ENCODE data around the gene CMTR1. TPM values are rescaled to one million over a fixed set of nuclear protein-coding genes. Genes with fewer than 3 reads are reported as not detected.

CMTR1 gene
- total RNA-seq, 1 experiment from 2014 or later, result 24.5 TPM

GRCh38 chr6:37495244-37495934 is 62.4 kb downstream of the CMTR1 start:
- Mint-ChIP-seq H3K27me3 (ENCODE audit: insufficient read depth, unreplicated experiment) (no peaks in the 10 kb centered on the region), H3K36me3 (ENCODE audit: insufficient read depth, unreplicated experiment) (peaks cover 6% of the 10 kb centered on the region), H3K27ac (ENCODE audit: low read depth, unreplicated experiment) (no peak overlapping the region), H3K9me3 (ENCODE audit: unreplicated experiment) (no peaks in the 10 kb centered on the region), H3K4me1 (ENCODE audit: insufficient read depth, unreplicated experiment) (peaks cover 16% of the 10 kb centered on the region), H3K4me3 (ENCODE audit: unreplicated experiment) (no peak overlapping the region)
- ChIA-PET POLR2A (interaction anchor here (1.0 kb wide), 1 partner anchor 163 kb away, joined by 3 read pairs; no protein-coding TSS in a partner anchor), CTCF (interaction anchor here (0.6 to 1.8 kb wide), 3 partner anchors 11 to 1881 kb away, joined by 3 to 6 read pairs (median 6); no protein-coding TSS in a partner anchor)
- no TSS peak for BruUV-seq (replicated peaks)
- no peak for TF ChIP-seq CTCF (IDR thresholded peaks at IDR 0.05; ENCODE audit: unreplicated experiment)
- DNase-seq (ENCODE audit: unreplicated experiment), result no peak
- intact Hi-C loops (cut with micrococcal nuclease), result no loop called here

GRCh38 chr6:37496951-37497885 is 64.2 kb downstream of the CMTR1 start:
- CTCF ChIA-PET, result interaction anchor here (0.6 to 0.8 kb wide), 2 partner anchors 9 to 1469 kb away, joined by 3 read pairs; no protein-coding TSS in a partner anchor
- peaks cover 16% of the 10 kb centered on the region for H3K4me1 Mint-ChIP-seq (ENCODE audit: insufficient read depth, unreplicated experiment)
- no peak for TF ChIP-seq CTCF (IDR thresholded peaks at IDR 0.05; ENCODE audit: unreplicated experiment)

GRCh38 chr6:37499433-37500293 is 66.6 kb downstream of the CMTR1 start, which contains the start of gene CCDC167:
Gene CCDC167, minus strand, starts transcription at chr6:37499893. Its CDS starts 30 bp downstream, at chr6:37499863.
- no peak for TF ChIP-seq CTCF (IDR thresholded peaks at IDR 0.05; ENCODE audit: unreplicated experiment)
- Mint-ChIP-seq H3K9me3 (ENCODE audit: unreplicated experiment) (no peaks in the 10 kb centered on the region), H3K4me3 (ENCODE audit: unreplicated experiment) (peak within 1 kb of the TSS; percentile 93), H3K4me1 (ENCODE audit: insufficient read depth, unreplicated experiment) (peaks cover 16% of the 10 kb centered on the region), H3K27ac (ENCODE audit: low read depth, unreplicated experiment) (peak within 1 kb of the TSS; percentile 93), H3K27me3 (ENCODE audit: insufficient read depth, unreplicated experiment) (no peaks in the 10 kb centered on the region), H3K36me3 (ENCODE audit: insufficient read depth, unreplicated experiment) (no peaks in the 10 kb centered on the region)
- intact Hi-C loops (cut with micrococcal nuclease), result no loop called here
- no TSS peak for BruUV-seq (replicated peaks)
- POLR2A ChIA-PET, result interaction anchor here (0.6 to 1.4 kb wide), 5 partner anchors 9 to 319 kb away, joined by 3 to 4 read pairs (median 3); no protein-coding TSS in a partner anchor
- peak; percentile 96 for DNase-seq (ENCODE audit: unreplicated experiment)
- CTCF ChIA-PET, result no interaction called here

More at GRCh38 chr6:37496951-37497885, 64.2 kb downstream of the CMTR1 start:
- Mint-ChIP-seq H3K4me3 (ENCODE audit: unreplicated experiment) (no peak overlapping the region), H3K9me3 (ENCODE audit: unreplicated experiment) (no peaks in the 10 kb centered on the region), H3K36me3 (ENCODE audit: insufficient read depth, unreplicated experiment) (peaks cover 6% of the 10 kb centered on the region), H3K27me3 (ENCODE audit: insufficient read depth, unreplicated experiment) (no peaks in the 10 kb centered on the region), H3K27ac (ENCODE audit: low read depth, unreplicated experiment) (no peak overlapping the region)
- BruUV-seq (replicated peaks), result no TSS peak
- intact Hi-C loops (cut with micrococcal nuclease), result no loop called here
- no peak for DNase-seq (ENCODE audit: unreplicated experiment)
- POLR2A ChIA-PET, result no interaction called here

All from MCF 10A (cell line).